Activated CD8-positive, alpha-beta memory T cell treated with anti-CD3 and anti-CD28 coated beads for 1 hour (primary cell): ENCODE results near the gene CEBPA.

Experiments
- DNase-seq, 2 donors: peaks; one replicate each; pipeline ENCODE4 v3.0.0-alpha.2; 2020; ENCODE audit warnings: low read depth in 1 of 2; ENCODE audit errors: extremely low read depth in 1 of 2

Gene CEBPA

GRCh38 chr19:33273881-33274662 lies 28.3 kb downstream of the CEBPA start:
- DNase-seq = no peak

- DNase-seq = no peak
Measured at GRCh38 chr19:33273065-33273736, 29.1 kb downstream of the CEBPA start.

- no peak for DNase-seq
Measured at GRCh38 chr19:33271246-33272021, 30.9 kb downstream of the CEBPA start.

GRCh38 chr19:33270769-33271168 lies 31.6 kb downstream of the CEBPA start:
- no peak for DNase-seq

GRCh38 chr19:33269016-33269415 lies 33.3 kb downstream of the CEBPA start:
- no peak for DNase-seq

- DNase-seq = no peak
Measured at GRCh38 chr19:33268162-33268991, 34.0 kb downstream of the CEBPA start.

- no peak for DNase-seq
Measured at GRCh38 chr19:33267706-33268105, 34.6 kb downstream of the CEBPA start.

- no peak for DNase-seq
Measured at GRCh38 chr19:33266974-33267484, 35.3 kb downstream of the CEBPA start.

GRCh38 chr19:33264881-33265445 lies 37.4 kb downstream of the CEBPA start:
- no peak for DNase-seq

GRCh38 chr19:33263325-33264023 lies 38.9 kb downstream of the CEBPA start:
- no peak for DNase-seq

GRCh38 chr19:33261511-33262189 lies 40.7 kb downstream of the CEBPA start:
- DNase-seq = no peak

GRCh38 chr19:33260628-33261418 lies 41.5 kb downstream of the CEBPA start:
- no peak for DNase-seq

GRCh38 chr19:33259539-33259938 lies 42.8 kb downstream of the CEBPA start:
- no peak for DNase-seq

GRCh38 chr19:33257828-33258227 lies 44.5 kb downstream of the CEBPA start:
- DNase-seq = no peak

GRCh38 chr19:33256261-33256660 lies 46.1 kb downstream of the CEBPA start:
- no peak for DNase-seq

GRCh38 chr19:33255781-33256180 lies 46.6 kb downstream of the CEBPA start:
- no peak for DNase-seq

GRCh38 chr19:33254245-33254824 lies 48.0 kb downstream of the CEBPA start:
- DNase-seq = no peak

- DNase-seq = no peak
Measured at GRCh38 chr19:33252971-33253370, 49.4 kb downstream of the CEBPA start.
